ENCODE results near the gene OLFM2. TPM values are rescaled to one million over a fixed set of nuclear protein-coding genes. Genes with fewer than 3 reads are reported as not detected.

The OLFM2 gene
- total and polyA plus RNA-seq, 2 of the 4 experiments (the other 2 are of a cell fraction) = 2.7 to 5.1 TPM

DNA sequence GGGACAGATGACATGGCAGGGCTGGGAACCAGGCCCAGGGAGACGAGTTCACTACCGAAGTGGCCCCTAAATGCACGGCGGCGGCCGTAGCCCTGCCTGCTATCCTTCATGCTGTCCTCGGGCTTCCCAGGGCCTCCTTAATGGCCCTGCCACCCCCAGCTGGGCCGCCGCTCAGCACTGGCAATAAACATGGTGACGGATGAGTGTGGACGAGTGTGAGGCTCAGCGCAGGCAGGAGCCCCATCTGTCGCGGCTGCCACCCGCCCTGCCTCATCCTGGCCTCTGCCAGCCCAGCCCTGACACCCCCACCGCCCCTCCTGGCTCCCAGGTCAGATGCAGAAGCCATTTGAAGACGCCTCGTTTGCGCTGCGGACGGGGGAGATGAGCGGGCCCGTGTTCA lies 87.6 kb downstream of the OLFM2 start:
- H3K36me3 ChIP-seq (ENCODE audit: control insufficient read depth, insufficient read depth, low read length) = peaks cover 24% of the 10 kb centered on the region
- peaks cover 9% of the 10 kb centered on the region; the same call in 1 of the 2 replicates for H3K9me1 ChIP-seq (ENCODE audit: insufficient read depth, low read length)
- H3K4ac ChIP-seq (ENCODE audit: low read depth, low read length) = no peak overlapping the region
- H3K18ac ChIP-seq (ENCODE audit: low read depth, low read length) = no peak overlapping the region
- DNase-seq (no peak), ATAC-seq (ENCODE audit: low read depth) (no peak)
- in situ Hi-C loops (cut with MboI; ENCODE audit: low sequenced_read_pairs) (no loop called here), dilution Hi-C loops (cut with HindIII; ENCODE audit: low sequenced_read_pairs, unreplicated experiment) (no loop called here), intact Hi-C loops (cut with micrococcal nuclease) (no loop called here)
- H3K27ac ChIP-seq (ENCODE audit: insufficient read depth, low read length) = no peak overlapping the region
- H3K4me3 ChIP-seq (ENCODE audit: insufficient read depth, low read depth, low read length) = no peak overlapping the region
- no peak overlapping the region for H2AK9ac ChIP-seq (replicated peaks; ENCODE audit: low read depth, low read length, poor library complexity)
- no peak overlapping the region for H4K91ac ChIP-seq (ENCODE audit: insufficient read depth, low read depth, low read length)
- no peak overlapping the region for H3K4me2 ChIP-seq (ENCODE audit: low read depth, low read length)
- no TSS peak for BruUV-seq (replicated peaks)
- H3K79me1 ChIP-seq (ENCODE audit: low read depth in 1 of 2, low read length in 2 of 2) = peaks cover 17 to 55% of the 10 kb centered on the region in 2 experiments
- peaks cover 20% of the 10 kb centered on the region for H4K20me1 ChIP-seq (ENCODE audit: insufficient read depth, low read length)
- 86% methylated on average over 4 of the region's 23 CpGs; no CpG with 5 or more reads in 1 of the 2 experiments for WGBS, 2 experiments (ENCODE audit: extremely low coverage in 2 of 2, insufficient read length in 1 of 2)
- ChIA-PET CTCF (no interaction called here), POLR2A (ENCODE audit: unreplicated experiment) (interaction anchor here (0.6 kb wide), 1 partner anchor 26 kb away, joined by 7 read pairs; no protein-coding TSS in a partner anchor)
- no peak overlapping the region for H2AK5ac ChIP-seq (ENCODE audit: low read depth, low read length)
- H4K8ac ChIP-seq (ENCODE audit: low read depth in 2 of 2, low read length in 2 of 2) = no peak overlapping the region
- no peak overlapping the region for H2BK5ac ChIP-seq (ENCODE audit: low read depth, low read length, poor library complexity, severe bottlenecking)
- no peaks in the 10 kb centered on the region for H3K27me3 ChIP-seq (ENCODE audit: control insufficient read depth, insufficient read depth, low read length)
- H3K4me1 ChIP-seq (ENCODE audit: control insufficient read depth, insufficient read depth, low read length) = peaks cover 5% of the 10 kb centered on the region
- H2BK120ac ChIP-seq (ENCODE audit: low read depth, low read length) = no peak overlapping the region
- H4K5ac ChIP-seq (ENCODE audit: low read depth, low read length) = no peak overlapping the region
- H2BK20ac ChIP-seq (ENCODE audit: low read depth, low read length) = no peak overlapping the region
- H3K9ac ChIP-seq (ENCODE audit: low read depth, low read length) = no peak overlapping the region
- no peak overlapping the region for H2BK15ac ChIP-seq (ENCODE audit: low read depth, low read length)
- no peak overlapping the region for H3K14ac ChIP-seq (replicated peaks; ENCODE audit: low read depth, low read length)
- no peak overlapping the region for H2AFZ ChIP-seq (replicated peaks; ENCODE audit: low read length, poor library complexity)
- TF ChIP-seq MAFK (IDR thresholded peaks at IDR 0.05; ENCODE audit: low read depth, low read length) (no peak), MAZ (IDR thresholded peaks at IDR 0.05; ENCODE audit: borderline replicate concordance, low read depth, low read length) (no peak), BHLHE40 (IDR thresholded peaks at IDR 0.05; ENCODE audit: low read depth, low read length) (no peak), CEBPB (IDR thresholded peaks at IDR 0.05; ENCODE audit: low read depth, low read length) (no peak), RFX5 (IDR thresholded peaks at IDR 0.05; ENCODE audit: low read depth, low read length) (no peak), FOS (IDR thresholded peaks at IDR 0.05; ENCODE audit: low read depth, low read length) (no peak), SMC3 (IDR thresholded peaks at IDR 0.05; ENCODE audit: low read depth, low read length) (no peak), RCOR1 (IDR thresholded peaks at IDR 0.05; ENCODE audit: insufficient replicate concordance, low read length) (no peak), CHD1 (IDR thresholded peaks at IDR 0.05; ENCODE audit: low read depth, low read length) (no peak), MXI1 (IDR thresholded peaks at IDR 0.05; ENCODE audit: borderline replicate concordance, low read depth, low read length) (no peak), NFE2L2 (IDR thresholded peaks at IDR 0.05; ENCODE audit: low read depth, low read length) (no peak), ELK1 (IDR thresholded peaks at IDR 0.05; ENCODE audit: borderline replicate concordance, low read depth, low read length) (no peak), POLR2A (IDR thresholded peaks at IDR 0.05; ENCODE audit: low read depth, low read length) (no peak), RAD21 (IDR thresholded peaks at IDR 0.05; ENCODE audit: low read length) (no peak)
- TF ChIP-seq, protein P1, sequence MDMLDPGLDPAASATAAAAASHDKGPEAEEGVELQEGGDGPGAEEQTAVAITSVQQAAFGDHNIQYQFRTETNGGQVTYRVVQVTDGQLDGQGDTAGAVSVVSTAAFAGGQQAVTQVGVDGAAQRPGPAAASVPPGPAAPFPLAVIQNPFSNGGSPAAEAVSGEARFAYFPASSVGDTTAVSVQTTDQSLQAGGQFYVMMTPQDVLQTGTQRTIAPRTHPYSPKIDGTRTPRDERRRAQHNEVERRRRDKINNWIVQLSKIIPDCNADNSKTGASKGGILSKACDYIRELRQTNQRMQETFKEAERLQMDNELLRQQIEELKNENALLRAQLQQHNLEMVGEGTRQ (IDR thresholded peaks at IDR 0.05; ENCODE audit: low read depth, low read length) = no peak
- TF ChIP-seq, protein P2, sequence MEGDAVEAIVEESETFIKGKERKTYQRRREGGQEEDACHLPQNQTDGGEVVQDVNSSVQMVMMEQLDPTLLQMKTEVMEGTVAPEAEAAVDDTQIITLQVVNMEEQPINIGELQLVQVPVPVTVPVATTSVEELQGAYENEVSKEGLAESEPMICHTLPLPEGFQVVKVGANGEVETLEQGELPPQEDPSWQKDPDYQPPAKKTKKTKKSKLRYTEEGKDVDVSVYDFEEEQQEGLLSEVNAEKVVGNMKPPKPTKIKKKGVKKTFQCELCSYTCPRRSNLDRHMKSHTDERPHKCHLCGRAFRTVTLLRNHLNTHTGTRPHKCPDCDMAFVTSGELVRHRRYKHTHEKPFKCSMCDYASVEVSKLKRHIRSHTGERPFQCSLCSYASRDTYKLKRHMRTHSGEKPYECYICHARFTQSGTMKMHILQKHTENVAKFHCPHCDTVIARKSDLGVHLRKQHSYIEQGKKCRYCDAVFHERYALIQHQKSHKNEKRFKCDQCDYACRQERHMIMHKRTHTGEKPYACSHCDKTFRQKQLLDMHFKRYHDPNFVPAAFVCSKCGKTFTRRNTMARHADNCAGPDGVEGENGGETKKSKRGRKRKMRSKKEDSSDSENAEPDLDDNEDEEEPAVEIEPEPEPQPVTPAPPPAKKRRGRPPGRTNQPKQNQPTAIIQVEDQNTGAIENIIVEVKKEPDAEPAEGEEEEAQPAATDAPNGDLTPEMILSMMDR (conservative IDR thresholded peaks at IDR 0.05; ENCODE audit: low read depth, low read length) = no peak
- H3K56ac ChIP-seq (ENCODE audit: extremely low read depth, insufficient read depth, low read length) = no peak overlapping the region
- H3K23ac ChIP-seq (ENCODE audit: low read depth, low read length) = no peak overlapping the region
- no peaks in the 10 kb centered on the region for H3K9me3 ChIP-seq (ENCODE audit: control insufficient read depth, insufficient read depth, low read length)
